ENCODE measurements around the gene RIPPLY3.
"Not testable (repeated sequence)": the region's sequence is repeated elsewhere in the genome, so short reads cannot be mapped to it uniquely, and the experiment has no call there.

RIPPLY3 gene

DNA sequence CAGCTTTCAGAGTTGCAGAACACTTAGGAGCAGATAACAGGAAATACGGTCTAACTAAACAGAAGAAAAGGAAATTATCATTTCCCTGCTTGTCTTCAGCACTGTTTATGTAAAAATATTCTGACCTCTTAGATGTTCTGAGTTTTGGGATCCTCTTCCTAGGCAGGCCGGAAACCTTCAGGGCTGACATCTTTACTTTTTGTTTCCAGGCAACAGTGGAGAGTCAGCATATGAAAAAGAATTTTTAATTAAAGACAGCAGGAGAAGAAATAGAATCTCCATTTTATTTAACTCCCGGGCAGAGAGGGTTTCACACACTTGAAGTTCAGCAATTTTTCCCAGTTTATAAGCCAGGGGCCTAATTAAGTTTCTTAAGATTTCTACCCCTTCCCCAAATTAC lies 5.1 kb upstream of the RIPPLY3 start:
- no peak overlapping the region for H3K4me3 ChIP-seq (ENCODE audit: low read depth, low read length)
- H3K27ac ChIP-seq, result peak overlapping the region; percentile 32
- TF ChIP-seq, protein P1, sequence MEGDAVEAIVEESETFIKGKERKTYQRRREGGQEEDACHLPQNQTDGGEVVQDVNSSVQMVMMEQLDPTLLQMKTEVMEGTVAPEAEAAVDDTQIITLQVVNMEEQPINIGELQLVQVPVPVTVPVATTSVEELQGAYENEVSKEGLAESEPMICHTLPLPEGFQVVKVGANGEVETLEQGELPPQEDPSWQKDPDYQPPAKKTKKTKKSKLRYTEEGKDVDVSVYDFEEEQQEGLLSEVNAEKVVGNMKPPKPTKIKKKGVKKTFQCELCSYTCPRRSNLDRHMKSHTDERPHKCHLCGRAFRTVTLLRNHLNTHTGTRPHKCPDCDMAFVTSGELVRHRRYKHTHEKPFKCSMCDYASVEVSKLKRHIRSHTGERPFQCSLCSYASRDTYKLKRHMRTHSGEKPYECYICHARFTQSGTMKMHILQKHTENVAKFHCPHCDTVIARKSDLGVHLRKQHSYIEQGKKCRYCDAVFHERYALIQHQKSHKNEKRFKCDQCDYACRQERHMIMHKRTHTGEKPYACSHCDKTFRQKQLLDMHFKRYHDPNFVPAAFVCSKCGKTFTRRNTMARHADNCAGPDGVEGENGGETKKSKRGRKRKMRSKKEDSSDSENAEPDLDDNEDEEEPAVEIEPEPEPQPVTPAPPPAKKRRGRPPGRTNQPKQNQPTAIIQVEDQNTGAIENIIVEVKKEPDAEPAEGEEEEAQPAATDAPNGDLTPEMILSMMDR (IDR thresholded peaks at IDR 0.05), result no peak
- no peaks in the 10 kb centered on the region for H3K27me3 ChIP-seq (ENCODE audit: control insufficient read depth, insufficient read depth, low read length)
- H3K79me2 ChIP-seq, result no peaks in the 10 kb centered on the region
- H3K4me1 ChIP-seq, result no peaks in the 10 kb centered on the region
- H2AFZ ChIP-seq, result peak overlapping the region; percentile 50
- H3K9me3 ChIP-seq (ENCODE audit: control insufficient read depth, low read length), result no peaks in the 10 kb centered on the region
- H3K36me3 ChIP-seq (ENCODE audit: control insufficient read depth, insufficient read depth, low read length), result no peaks in the 10 kb centered on the region
- no peak overlapping the region for H3K9ac ChIP-seq
- no peak overlapping the region for H3K4me2 ChIP-seq (ENCODE audit: low read length)

DNA sequence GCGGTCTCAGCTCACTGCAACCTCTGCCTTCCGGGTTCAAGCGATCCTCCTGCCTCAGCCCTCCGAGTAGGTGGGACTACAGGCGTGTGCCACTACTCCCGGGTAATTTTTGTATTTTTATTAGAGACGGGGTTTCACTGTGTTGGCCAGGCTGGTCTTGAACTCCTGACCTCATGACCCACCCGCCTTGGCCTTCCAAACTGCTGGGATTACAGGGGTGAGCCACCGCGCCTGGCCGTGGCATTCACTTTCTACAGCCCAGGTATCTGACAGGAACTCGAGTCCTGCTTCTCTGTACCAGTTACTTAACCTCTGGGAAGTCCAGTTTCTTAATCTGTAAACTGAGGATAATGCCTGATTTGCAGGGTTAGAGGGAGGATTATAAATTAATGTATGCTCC lies 3.7 kb upstream of the RIPPLY3 start:
- H3K4me3 ChIP-seq (ENCODE audit: low read depth, low read length); H3K27me3 ChIP-seq (ENCODE audit: control insufficient read depth, insufficient read depth, low read length); H3K9ac ChIP-seq; H3K27ac ChIP-seq; H3K36me3 ChIP-seq (ENCODE audit: control insufficient read depth, insufficient read depth, low read length); H3K9me3 ChIP-seq (ENCODE audit: control insufficient read depth, low read length); H3K4me1 ChIP-seq; H3K4me2 ChIP-seq (ENCODE audit: low read length); H2AFZ ChIP-seq; H3K79me2 ChIP-seq: not testable (repeated sequence)

DNA sequence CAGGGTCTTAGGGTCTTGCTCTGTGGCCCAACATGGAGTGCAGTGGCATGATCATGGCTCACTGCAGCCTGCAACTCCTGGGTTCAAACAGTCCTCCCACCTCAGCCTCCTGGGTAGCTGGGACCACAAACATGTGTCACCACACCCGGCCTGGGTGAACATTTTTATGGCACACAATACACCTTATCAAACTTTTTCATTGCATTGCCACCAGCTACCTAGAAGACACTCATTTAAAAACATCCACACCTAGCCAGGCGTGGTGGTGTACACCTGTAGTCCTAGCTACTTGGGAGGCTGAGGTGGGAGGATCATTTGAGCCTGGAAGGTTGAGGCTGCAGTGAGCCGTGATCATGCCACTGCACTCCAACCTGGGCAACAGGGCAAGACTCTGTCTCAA lies 2.6 kb upstream of the RIPPLY3 start:
- not testable (repeated sequence) for H3K4me1 ChIP-seq

DNA sequence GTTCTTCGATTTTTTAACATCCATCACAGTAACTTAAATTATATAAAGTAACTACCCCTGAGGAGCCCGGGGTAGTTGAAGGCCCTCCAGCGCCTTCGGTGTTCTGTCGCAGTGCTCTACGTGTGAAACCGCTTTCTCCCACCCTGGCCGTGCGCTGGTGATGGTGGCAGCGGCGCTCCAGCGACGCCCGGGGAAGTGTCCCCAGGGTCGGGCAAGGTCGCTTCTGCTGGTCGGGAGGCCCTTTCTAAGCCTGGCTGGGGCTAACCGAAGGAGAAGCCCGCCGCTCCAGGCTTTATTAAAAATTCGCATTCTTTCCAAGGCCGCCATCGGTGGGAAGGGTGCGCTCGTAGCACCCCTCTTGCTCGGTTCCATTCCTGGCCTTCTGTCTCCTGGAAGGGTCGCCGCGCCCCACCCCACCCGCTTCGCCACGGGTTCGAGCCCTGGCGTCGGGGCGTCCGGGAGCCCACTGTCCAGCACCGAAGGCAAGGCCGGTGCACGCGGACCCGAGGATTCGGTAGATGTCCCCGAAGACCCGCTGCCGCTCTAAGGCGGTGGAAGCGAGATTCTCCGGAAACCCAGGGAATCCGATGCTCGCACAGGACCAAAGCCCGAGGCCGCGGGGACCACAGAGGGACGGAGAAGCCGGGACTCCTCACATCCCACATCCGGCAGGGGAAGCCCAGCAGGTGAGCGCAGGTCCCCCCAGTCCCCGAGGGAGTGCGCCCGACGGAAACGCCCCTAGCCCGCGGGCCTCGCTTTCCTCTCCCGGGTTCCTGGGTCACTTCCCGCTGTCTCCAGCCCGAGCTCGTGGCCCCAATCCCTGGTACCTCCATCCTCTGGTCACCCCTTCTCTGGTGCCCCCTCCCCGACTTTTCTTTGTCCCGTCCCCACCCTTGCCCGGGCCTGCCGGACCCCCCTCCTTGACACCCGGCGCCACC lies 685 bp upstream of the RIPPLY3 start:
- no peaks in the 10 kb centered on the region for H3K36me3 ChIP-seq (ENCODE audit: control insufficient read depth, insufficient read depth, low read length)
- peak overlapping the region; percentile 45 for H3K4me3 ChIP-seq (ENCODE audit: low read depth, low read length)
- H3K9me3 ChIP-seq (ENCODE audit: control insufficient read depth, low read length), result no peaks in the 10 kb centered on the region
- no peaks in the 10 kb centered on the region for H3K79me2 ChIP-seq
- no peaks in the 10 kb centered on the region for H3K4me1 ChIP-seq
- H3K27ac ChIP-seq, result no peak overlapping the region
- H2AFZ ChIP-seq, result peak overlapping the region; percentile 69
- H3K9ac ChIP-seq, result no peak overlapping the region
- TF ChIP-seq, protein P1 (IDR thresholded peaks at IDR 0.05), result no peak
- no peaks in the 10 kb centered on the region for H3K27me3 ChIP-seq (ENCODE audit: control insufficient read depth, insufficient read depth, low read length)
- peak overlapping the region; percentile 69 for H3K4me2 ChIP-seq (ENCODE audit: low read length)

More for the DNA sequence above, 2.6 kb upstream of the RIPPLY3 start:
- H3K4me2 ChIP-seq (ENCODE audit: low read length); H3K9me3 ChIP-seq (ENCODE audit: control insufficient read depth, low read length); H3K9ac ChIP-seq; H3K4me3 ChIP-seq (ENCODE audit: low read depth, low read length); H3K27ac ChIP-seq; H3K36me3 ChIP-seq (ENCODE audit: control insufficient read depth, insufficient read depth, low read length); H2AFZ ChIP-seq; H3K79me2 ChIP-seq; H3K27me3 ChIP-seq (ENCODE audit: control insufficient read depth, insufficient read depth, low read length): not testable (repeated sequence)

DNA sequence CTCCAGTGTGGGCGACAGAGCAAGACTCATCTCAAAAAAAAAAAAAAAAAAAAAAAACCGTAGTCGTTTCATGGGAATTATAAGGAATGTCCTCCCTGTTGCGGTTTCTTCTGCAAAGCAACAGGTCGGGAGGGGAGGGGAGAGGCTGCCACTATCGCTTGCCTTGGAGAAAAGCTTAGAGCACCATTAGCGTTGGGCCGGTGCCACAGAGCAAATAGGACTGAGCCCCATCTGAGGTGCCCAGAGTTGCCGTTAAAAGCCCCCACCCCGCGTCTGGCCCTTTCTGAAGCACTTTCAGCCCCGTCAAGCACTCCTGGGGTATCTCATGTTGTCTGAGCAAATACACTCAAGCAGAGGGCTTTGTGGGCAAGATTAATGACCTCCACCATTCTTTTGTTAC lies 2.2 kb downstream of the RIPPLY3 start:
- no peaks in the 10 kb centered on the region for H3K4me1 ChIP-seq
- H3K9me3 ChIP-seq (ENCODE audit: control insufficient read depth, low read length), result no peaks in the 10 kb centered on the region
- TF ChIP-seq, protein P1 (IDR thresholded peaks at IDR 0.05), result no peak
- no peak overlapping the region for H3K27ac ChIP-seq
- H3K4me2 ChIP-seq (ENCODE audit: low read length), result no peak overlapping the region
- H2AFZ ChIP-seq, result no peak overlapping the region
- H3K9ac ChIP-seq, result no peak overlapping the region
- H3K27me3 ChIP-seq (ENCODE audit: control insufficient read depth, insufficient read depth, low read length), result no peaks in the 10 kb centered on the region
- H3K36me3 ChIP-seq (ENCODE audit: control insufficient read depth, insufficient read depth, low read length), result no peaks in the 10 kb centered on the region
- no peak overlapping the region for H3K4me3 ChIP-seq (ENCODE audit: low read depth, low read length)
- no peaks in the 10 kb centered on the region for H3K79me2 ChIP-seq
